ENCODE data around the gene SPATA16. TPM values are rescaled to one million over a fixed set of nuclear protein-coding genes. Genes with fewer than 3 reads are reported as not detected.
"Not testable (repeated sequence)": the region's sequence is repeated elsewhere in the genome, so short reads cannot be mapped to it uniquely, and the experiment has no call there.

SPATA16 gene
- total RNA-seq, 2 experiments from 2014 or later, result not detected

GRCh38 chr3:172866726-172867350, 274.2 kb downstream of the SPATA16 start:
- ATAC-seq; H3K4me3 Mint-ChIP-seq; CTCF ChIA-PET; DNase-seq; H3K27me3 Mint-ChIP-seq; H3K4me1 Mint-ChIP-seq; H3K27ac Mint-ChIP-seq; H3K9me3 Mint-ChIP-seq (ENCODE audit: low read depth); H3K36me3 Mint-ChIP-seq: not testable (repeated sequence)

- peaks cover 2% of the 10 kb centered on the region for H3K4me1 Mint-ChIP-seq
- no peaks in the 10 kb centered on the region for H3K9me3 Mint-ChIP-seq (ENCODE audit: low read depth)
- no peak overlapping the region for H3K4me3 Mint-ChIP-seq
- H3K27ac Mint-ChIP-seq, result no peak overlapping the region
- ATAC-seq (no peak), DNase-seq (no peak)
- H3K27me3 Mint-ChIP-seq, result peaks cover 8% of the 10 kb centered on the region
- H3K36me3 Mint-ChIP-seq, result no peaks in the 10 kb centered on the region
- CTCF ChIA-PET, result no interaction called here
Observed at GRCh38 chr3:172859041-172859440, 282.0 kb downstream of the SPATA16 start.

- Mint-ChIP-seq H3K36me3 (no peaks in the 10 kb centered on the region), H3K27me3 (peaks cover 8% of the 10 kb centered on the region), H3K9me3 (ENCODE audit: low read depth) (no peaks in the 10 kb centered on the region), H3K4me3 (no peak overlapping the region), H3K27ac (no peak overlapping the region), H3K4me1 (peaks cover 2% of the 10 kb centered on the region)
- ATAC-seq (no peak), DNase-seq (no peak)
- CTCF ChIA-PET, result no interaction called here
Observed at GRCh38 chr3:172856795-172857742, 284.0 kb downstream of the SPATA16 start.

GRCh38 chr3:172855037-172855436, 286.0 kb downstream of the SPATA16 start:
- Mint-ChIP-seq H3K9me3 (ENCODE audit: low read depth) (no peaks in the 10 kb centered on the region), H3K36me3 (no peaks in the 10 kb centered on the region), H3K4me3 (no peak overlapping the region), H3K4me1 (peaks cover 2% of the 10 kb centered on the region), H3K27ac (no peak overlapping the region), H3K27me3 (peaks cover 8% of the 10 kb centered on the region)
- DNase-seq (no peak), ATAC-seq (no peak)
- CTCF ChIA-PET, result no interaction called here

- no peaks in the 10 kb centered on the region for H3K36me3 Mint-ChIP-seq
Observed at GRCh38 chr3:172853921-172854666, 286.9 kb downstream of the SPATA16 start.

GRCh38 chr3:172853005-172853404, 288.0 kb downstream of the SPATA16 start:
- Mint-ChIP-seq H3K36me3 (no peaks in the 10 kb centered on the region), H3K4me3 (no peak overlapping the region), H3K27ac (no peak overlapping the region), H3K4me1 (no peaks in the 10 kb centered on the region), H3K9me3 (ENCODE audit: low read depth) (no peaks in the 10 kb centered on the region), H3K27me3 (peaks cover 13% of the 10 kb centered on the region)
- CTCF ChIA-PET, result no interaction called here
- ATAC-seq (no peak), DNase-seq (no peak)

More at GRCh38 chr3:172853921-172854666, 286.9 kb downstream of the SPATA16 start:
- Mint-ChIP-seq H3K4me1 (peaks cover under 1% of the 10 kb centered on the region), H3K4me3 (no peak overlapping the region), H3K9me3 (ENCODE audit: low read depth) (no peaks in the 10 kb centered on the region), H3K27ac (no peak overlapping the region), H3K27me3 (peaks cover 13% of the 10 kb centered on the region)
- ATAC-seq (no peak), DNase-seq (no peak)
- CTCF ChIA-PET, result no interaction called here

GRCh38 chr3:172848910-172849309, 292.1 kb downstream of the SPATA16 start:
- CTCF ChIA-PET, result interaction anchor here (1.0 kb wide), 1 partner anchor 26 kb away, joined by 3 read pairs; no protein-coding TSS in a partner anchor
- Mint-ChIP-seq H3K4me3 (no peak overlapping the region), H3K9me3 (ENCODE audit: low read depth) (no peaks in the 10 kb centered on the region), H3K27ac (no peak overlapping the region), H3K27me3 (peaks cover 11% of the 10 kb centered on the region), H3K36me3 (no peaks in the 10 kb centered on the region), H3K4me1 (no peaks in the 10 kb centered on the region)
- no peak for ATAC-seq
- no peak for DNase-seq

- ATAC-seq (no peak), DNase-seq (no peak)
- CTCF ChIA-PET, result no interaction called here
- H3K9me3 Mint-ChIP-seq (ENCODE audit: low read depth), result no peaks in the 10 kb centered on the region
- H3K36me3 Mint-ChIP-seq, result no peaks in the 10 kb centered on the region
- no peaks in the 10 kb centered on the region for H3K4me1 Mint-ChIP-seq
- no peak overlapping the region for H3K27ac Mint-ChIP-seq
- H3K4me3 Mint-ChIP-seq, result no peak overlapping the region
- H3K27me3 Mint-ChIP-seq, result peaks cover 18% of the 10 kb centered on the region
Observed at GRCh38 chr3:172847292-172847691, 293.7 kb downstream of the SPATA16 start.

- Mint-ChIP-seq H3K4me1 (no peaks in the 10 kb centered on the region), H3K27me3 (peaks cover 18% of the 10 kb centered on the region), H3K9me3 (ENCODE audit: low read depth) (no peaks in the 10 kb centered on the region), H3K36me3 (no peaks in the 10 kb centered on the region), H3K27ac (no peak overlapping the region), H3K4me3 (no peak overlapping the region)
- no peak for DNase-seq
- no peak for ATAC-seq
- CTCF ChIA-PET, result no interaction called here
Observed at GRCh38 chr3:172846706-172847105, 294.3 kb downstream of the SPATA16 start.

GRCh38 chr3:172846103-172846561, 294.9 kb downstream of the SPATA16 start:
- no peaks in the 10 kb centered on the region for H3K9me3 Mint-ChIP-seq (ENCODE audit: low read depth)
- CTCF ChIA-PET, result interaction anchor here (1.4 kb wide), 1 partner anchor 19 kb away, joined by 4 read pairs; no protein-coding TSS in a partner anchor
- no peak overlapping the region for H3K4me3 Mint-ChIP-seq
- peaks cover 18% of the 10 kb centered on the region for H3K27me3 Mint-ChIP-seq
- H3K27ac Mint-ChIP-seq, result no peak overlapping the region
- no peak for ATAC-seq
- H3K36me3 Mint-ChIP-seq, result no peaks in the 10 kb centered on the region
- no peak for DNase-seq
- no peaks in the 10 kb centered on the region for H3K4me1 Mint-ChIP-seq

- H3K27ac Mint-ChIP-seq, result no peak overlapping the region
- peaks cover 12% of the 10 kb centered on the region for H3K27me3 Mint-ChIP-seq
- H3K36me3 Mint-ChIP-seq, result no peaks in the 10 kb centered on the region
- no peak for ATAC-seq
- no peaks in the 10 kb centered on the region for H3K4me1 Mint-ChIP-seq
- DNase-seq, result no peak
- no peak overlapping the region for H3K4me3 Mint-ChIP-seq
- no peaks in the 10 kb centered on the region for H3K9me3 Mint-ChIP-seq (ENCODE audit: low read depth)
- CTCF ChIA-PET, result no interaction called here
Observed at GRCh38 chr3:172844428-172844827, 296.6 kb downstream of the SPATA16 start.

GRCh38 chr3:172840913-172841312, 300.1 kb downstream of the SPATA16 start:
- ATAC-seq, result no peak
- Mint-ChIP-seq H3K36me3 (no peaks in the 10 kb centered on the region), H3K27me3 (peaks cover 18% of the 10 kb centered on the region), H3K4me1 (no peaks in the 10 kb centered on the region), H3K9me3 (ENCODE audit: low read depth) (no peaks in the 10 kb centered on the region), H3K4me3 (no peak overlapping the region), H3K27ac (no peak overlapping the region)
- no peak for DNase-seq
- CTCF ChIA-PET, result no interaction called here

GRCh38 chr3:172840463-172840862, 300.6 kb downstream of the SPATA16 start:
- DNase-seq (no peak), ATAC-seq (no peak)
- Mint-ChIP-seq H3K27me3 (peaks cover 20% of the 10 kb centered on the region), H3K9me3 (ENCODE audit: low read depth) (no peaks in the 10 kb centered on the region), H3K4me1 (no peaks in the 10 kb centered on the region), H3K36me3 (no peaks in the 10 kb centered on the region), H3K27ac (no peak overlapping the region), H3K4me3 (no peak overlapping the region)
- CTCF ChIA-PET, result no interaction called here

Data from activated CD8-positive, alpha-beta memory T cell treated with anti-CD3 and anti-CD28 coated beads, Interleukin-2, amount 10 ng/mL, durations not matched to agents 7 days and 5 days (primary cell).